ENCODE measurements around the gene ACOT9.

DNA sequence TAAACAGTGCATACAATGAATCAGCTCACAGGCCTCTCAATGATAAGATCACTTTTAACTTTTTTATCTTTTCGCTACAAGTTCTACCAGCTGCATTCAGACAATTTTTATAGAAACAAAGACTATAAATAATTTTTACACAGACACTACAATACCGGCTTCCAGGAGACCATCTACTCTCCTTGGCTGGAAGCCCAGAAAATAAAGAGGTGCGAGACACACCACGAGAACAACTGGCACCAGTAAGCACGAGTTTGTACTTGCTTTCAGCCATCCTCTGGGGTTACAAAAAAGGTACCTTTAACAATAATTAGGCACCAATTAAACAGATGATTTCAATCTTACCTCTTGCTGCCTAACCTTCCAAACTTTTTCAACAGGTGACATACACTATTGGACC, 87.0 kb downstream of the ACOT9 start:
- TF ChIP-seq, protein P1, sequence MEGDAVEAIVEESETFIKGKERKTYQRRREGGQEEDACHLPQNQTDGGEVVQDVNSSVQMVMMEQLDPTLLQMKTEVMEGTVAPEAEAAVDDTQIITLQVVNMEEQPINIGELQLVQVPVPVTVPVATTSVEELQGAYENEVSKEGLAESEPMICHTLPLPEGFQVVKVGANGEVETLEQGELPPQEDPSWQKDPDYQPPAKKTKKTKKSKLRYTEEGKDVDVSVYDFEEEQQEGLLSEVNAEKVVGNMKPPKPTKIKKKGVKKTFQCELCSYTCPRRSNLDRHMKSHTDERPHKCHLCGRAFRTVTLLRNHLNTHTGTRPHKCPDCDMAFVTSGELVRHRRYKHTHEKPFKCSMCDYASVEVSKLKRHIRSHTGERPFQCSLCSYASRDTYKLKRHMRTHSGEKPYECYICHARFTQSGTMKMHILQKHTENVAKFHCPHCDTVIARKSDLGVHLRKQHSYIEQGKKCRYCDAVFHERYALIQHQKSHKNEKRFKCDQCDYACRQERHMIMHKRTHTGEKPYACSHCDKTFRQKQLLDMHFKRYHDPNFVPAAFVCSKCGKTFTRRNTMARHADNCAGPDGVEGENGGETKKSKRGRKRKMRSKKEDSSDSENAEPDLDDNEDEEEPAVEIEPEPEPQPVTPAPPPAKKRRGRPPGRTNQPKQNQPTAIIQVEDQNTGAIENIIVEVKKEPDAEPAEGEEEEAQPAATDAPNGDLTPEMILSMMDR (IDR thresholded peaks at IDR 0.05), result no peak
- no peak for TF ChIP-seq POLR2A (IDR thresholded peaks at IDR 0.05)
